ENCODE measurements around the gene SPATA22. TPM values are rescaled to one million over a fixed set of nuclear protein-coding genes. Genes with fewer than 3 reads are reported as not detected.

SPATA22 gene
- total and polyA plus RNA-seq, 2 of the 13 experiments (the other 11 are each of a cell fraction or from before 2014, with no cell fraction given), result not detected

DNA sequence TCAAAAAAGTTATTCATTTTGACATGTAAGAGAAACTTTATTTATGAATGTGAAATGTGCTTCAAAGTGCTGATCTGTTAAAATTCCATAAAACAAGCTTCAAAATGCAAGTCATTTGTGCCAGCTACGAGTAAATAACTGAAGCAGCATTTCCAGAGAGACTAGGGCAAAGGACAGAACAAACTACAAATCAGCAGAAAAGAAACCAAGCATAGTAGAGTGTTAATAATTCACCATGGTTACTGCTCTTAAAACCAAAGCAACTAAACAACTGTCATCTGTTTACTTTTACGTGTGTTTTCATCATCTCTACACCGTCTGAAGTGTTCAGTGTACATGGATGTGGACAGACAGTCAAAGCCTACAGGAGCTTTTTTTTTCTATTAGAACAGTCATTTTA lies 2.6 kb upstream of the SPATA22 start (continued):
- TF ChIP-seq SOX13 (IDR thresholded peaks at IDR 0.05), result no peak
- TF ChIP-seq SOX13 (CRISPR knock-in tag; conservative IDR thresholded peaks at IDR 0.05 in 1 of 2, IDR thresholded peaks at IDR 0.05 in 1 of 2), result 0 out of 4 replicates have a peak, but pooled peaks of 1 of the 2 experiments have one; percentile 22
- TF ChIP-seq ZBTB38 (CRISPR knock-in tag; IDR thresholded peaks at IDR 0.05), result no peak
- TF ChIP-seq, protein P1, sequence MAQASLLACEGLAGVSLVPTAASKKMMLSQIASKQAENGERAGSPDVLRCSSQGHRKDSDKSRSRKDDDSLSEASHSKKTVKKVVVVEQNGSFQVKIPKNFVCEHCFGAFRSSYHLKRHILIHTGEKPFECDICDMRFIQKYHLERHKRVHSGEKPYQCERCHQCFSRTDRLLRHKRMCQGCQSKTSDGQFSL (CRISPR knock-in tag; IDR thresholded peaks at IDR 0.05), result no peak
- TF ChIP-seq EZH2 (conservative IDR thresholded peaks at IDR 0.05; ENCODE audit: low read depth, low read length), result no peak
- TF ChIP-seq ZNF772 (CRISPR knock-in tag; IDR thresholded peaks at IDR 0.05), result no peak
- TF ChIP-seq KDM6A (CRISPR knock-in tag; IDR thresholded peaks at IDR 0.05; ENCODE audit: low read depth), result peak; percentile 63
- TF ChIP-seq, protein P2, sequence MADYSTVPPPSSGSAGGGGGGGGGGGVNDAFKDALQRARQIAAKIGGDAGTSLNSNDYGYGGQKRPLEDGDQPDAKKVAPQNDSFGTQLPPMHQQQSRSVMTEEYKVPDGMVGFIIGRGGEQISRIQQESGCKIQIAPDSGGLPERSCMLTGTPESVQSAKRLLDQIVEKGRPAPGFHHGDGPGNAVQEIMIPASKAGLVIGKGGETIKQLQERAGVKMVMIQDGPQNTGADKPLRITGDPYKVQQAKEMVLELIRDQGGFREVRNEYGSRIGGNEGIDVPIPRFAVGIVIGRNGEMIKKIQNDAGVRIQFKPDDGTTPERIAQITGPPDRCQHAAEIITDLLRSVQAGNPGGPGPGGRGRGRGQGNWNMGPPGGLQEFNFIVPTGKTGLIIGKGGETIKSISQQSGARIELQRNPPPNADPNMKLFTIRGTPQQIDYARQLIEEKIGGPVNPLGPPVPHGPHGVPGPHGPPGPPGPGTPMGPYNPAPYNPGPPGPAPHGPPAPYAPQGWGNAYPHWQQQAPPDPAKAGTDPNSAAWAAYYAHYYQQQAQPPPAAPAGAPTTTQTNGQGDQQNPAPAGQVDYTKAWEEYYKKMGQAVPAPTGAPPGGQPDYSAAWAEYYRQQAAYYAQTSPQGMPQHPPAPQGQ (CRISPR knock-in tag; IDR thresholded peaks at IDR 0.05; ENCODE audit: borderline replicate concordance), result no peak
- TF ChIP-seq, protein P3, sequence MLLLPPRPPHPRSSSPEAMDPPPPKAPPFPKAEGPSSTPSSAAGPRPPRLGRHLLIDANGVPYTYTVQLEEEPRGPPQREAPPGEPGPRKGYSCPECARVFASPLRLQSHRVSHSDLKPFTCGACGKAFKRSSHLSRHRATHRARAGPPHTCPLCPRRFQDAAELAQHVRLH (CRISPR knock-in tag; IDR thresholded peaks at IDR 0.05; ENCODE audit: borderline replicate concordance, low read depth), result no peak
- peak; percentile 18; the same call in 1 of the 2 replicates for TF ChIP-seq ZNF652 (CRISPR knock-in tag; IDR thresholded peaks at IDR 0.05; ENCODE audit: borderline replicate concordance, low read depth)
- TF ChIP-seq, protein P4, sequence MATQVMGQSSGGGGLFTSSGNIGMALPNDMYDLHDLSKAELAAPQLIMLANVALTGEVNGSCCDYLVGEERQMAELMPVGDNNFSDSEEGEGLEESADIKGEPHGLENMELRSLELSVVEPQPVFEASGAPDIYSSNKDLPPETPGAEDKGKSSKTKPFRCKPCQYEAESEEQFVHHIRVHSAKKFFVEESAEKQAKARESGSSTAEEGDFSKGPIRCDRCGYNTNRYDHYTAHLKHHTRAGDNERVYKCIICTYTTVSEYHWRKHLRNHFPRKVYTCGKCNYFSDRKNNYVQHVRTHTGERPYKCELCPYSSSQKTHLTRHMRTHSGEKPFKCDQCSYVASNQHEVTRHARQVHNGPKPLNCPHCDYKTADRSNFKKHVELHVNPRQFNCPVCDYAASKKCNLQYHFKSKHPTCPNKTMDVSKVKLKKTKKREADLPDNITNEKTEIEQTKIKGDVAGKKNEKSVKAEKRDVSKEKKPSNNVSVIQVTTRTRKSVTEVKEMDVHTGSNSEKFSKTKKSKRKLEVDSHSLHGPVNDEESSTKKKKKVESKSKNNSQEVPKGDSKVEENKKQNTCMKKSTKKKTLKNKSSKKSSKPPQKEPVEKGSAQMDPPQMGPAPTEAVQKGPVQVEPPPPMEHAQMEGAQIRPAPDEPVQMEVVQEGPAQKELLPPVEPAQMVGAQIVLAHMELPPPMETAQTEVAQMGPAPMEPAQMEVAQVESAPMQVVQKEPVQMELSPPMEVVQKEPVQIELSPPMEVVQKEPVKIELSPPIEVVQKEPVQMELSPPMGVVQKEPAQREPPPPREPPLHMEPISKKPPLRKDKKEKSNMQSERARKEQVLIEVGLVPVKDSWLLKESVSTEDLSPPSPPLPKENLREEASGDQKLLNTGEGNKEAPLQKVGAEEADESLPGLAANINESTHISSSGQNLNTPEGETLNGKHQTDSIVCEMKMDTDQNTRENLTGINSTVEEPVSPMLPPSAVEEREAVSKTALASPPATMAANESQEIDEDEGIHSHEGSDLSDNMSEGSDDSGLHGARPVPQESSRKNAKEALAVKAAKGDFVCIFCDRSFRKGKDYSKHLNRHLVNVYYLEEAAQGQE (IDR thresholded peaks at IDR 0.05; ENCODE audit: borderline replicate concordance in 1 of 2, low read depth in 1 of 2, low read length in 2 of 2), result 0 out of 4 replicates have a peak, but pooled peaks of 1 of the 2 experiments have one; percentile 15
- TF ChIP-seq, protein P5, sequence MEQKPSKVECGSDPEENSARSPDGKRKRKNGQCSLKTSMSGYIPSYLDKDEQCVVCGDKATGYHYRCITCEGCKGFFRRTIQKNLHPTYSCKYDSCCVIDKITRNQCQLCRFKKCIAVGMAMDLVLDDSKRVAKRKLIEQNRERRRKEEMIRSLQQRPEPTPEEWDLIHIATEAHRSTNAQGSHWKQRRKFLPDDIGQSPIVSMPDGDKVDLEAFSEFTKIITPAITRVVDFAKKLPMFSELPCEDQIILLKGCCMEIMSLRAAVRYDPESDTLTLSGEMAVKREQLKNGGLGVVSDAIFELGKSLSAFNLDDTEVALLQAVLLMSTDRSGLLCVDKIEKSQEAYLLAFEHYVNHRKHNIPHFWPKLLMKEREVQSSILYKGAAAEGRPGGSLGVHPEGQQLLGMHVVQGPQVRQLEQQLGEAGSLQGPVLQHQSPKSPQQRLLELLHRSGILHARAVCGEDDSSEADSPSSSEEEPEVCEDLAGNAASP (CRISPR knock-in tag; IDR thresholded peaks at IDR 0.05; ENCODE audit: borderline replicate concordance), result 0 out of 2 replicates have a peak, but pooled peaks have one; percentile 11
- TF ChIP-seq TRIM24 (CRISPR knock-in tag; IDR thresholded peaks at IDR 0.05), result no peak

Data from HepG2 (cell line).